ENCODE data around the gene CARD19.

DNA sequence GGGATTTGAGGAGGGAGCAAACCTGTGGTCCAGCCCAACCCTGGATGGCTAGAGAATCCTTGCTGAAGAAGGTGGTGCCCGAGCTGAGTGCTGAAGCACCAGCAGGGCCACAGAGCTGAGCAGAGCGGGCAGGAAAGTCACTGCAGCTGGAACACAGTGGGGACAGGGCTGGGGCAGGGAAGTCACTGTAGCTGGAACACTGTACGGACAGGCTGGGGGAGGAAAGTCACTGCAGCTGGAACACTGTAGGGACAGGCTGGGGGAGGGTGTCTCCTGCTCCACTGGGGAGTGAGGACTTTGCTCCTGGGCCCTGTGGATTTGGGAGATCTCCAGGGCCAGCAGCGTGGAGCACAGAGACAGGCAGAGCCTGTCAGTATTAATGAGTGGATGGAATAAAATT, 46.5 kb upstream of the CARD19 start:
- TF ChIP-seq EZH2 (IDR thresholded peaks at IDR 0.05; ENCODE audit: low read length): no peak
- TF ChIP-seq, protein P1, sequence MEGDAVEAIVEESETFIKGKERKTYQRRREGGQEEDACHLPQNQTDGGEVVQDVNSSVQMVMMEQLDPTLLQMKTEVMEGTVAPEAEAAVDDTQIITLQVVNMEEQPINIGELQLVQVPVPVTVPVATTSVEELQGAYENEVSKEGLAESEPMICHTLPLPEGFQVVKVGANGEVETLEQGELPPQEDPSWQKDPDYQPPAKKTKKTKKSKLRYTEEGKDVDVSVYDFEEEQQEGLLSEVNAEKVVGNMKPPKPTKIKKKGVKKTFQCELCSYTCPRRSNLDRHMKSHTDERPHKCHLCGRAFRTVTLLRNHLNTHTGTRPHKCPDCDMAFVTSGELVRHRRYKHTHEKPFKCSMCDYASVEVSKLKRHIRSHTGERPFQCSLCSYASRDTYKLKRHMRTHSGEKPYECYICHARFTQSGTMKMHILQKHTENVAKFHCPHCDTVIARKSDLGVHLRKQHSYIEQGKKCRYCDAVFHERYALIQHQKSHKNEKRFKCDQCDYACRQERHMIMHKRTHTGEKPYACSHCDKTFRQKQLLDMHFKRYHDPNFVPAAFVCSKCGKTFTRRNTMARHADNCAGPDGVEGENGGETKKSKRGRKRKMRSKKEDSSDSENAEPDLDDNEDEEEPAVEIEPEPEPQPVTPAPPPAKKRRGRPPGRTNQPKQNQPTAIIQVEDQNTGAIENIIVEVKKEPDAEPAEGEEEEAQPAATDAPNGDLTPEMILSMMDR (optimal IDR thresholded peaks at IDR 0.05 in 1 of 3, IDR thresholded peaks at IDR 0.05 in 1 of 3, conservative IDR thresholded peaks at IDR 0.05 in 1 of 3; ENCODE audit: extremely low read depth in 1 of 3, insufficient read depth in 2 of 3, low read length in 3 of 3): no peak
